AG10803 (cell line): ENCODE measurements around the gene EIF2B2.

Experiments used
- DNase-seq: peaks from one replicate; pipeline ENCODE4 v3.0.0; 2010; ENCODE audit warnings: low read depth
- H3K4me3 ChIP-seq: 2 replicates; pipeline ENCODE4 v1.5.1; 2011; ENCODE audit warnings: mild to moderate bottlenecking, low read length, control low read depth
- CTCF ChIP-seq: conservative IDR thresholded peaks from 2 replicates; pipeline ENCODE4 v1.5.1; 2011; ENCODE audit warnings: mild to moderate bottlenecking, low read length, control low read depth, inconsistent platforms

EIF2B2 gene

GRCh38 chr14:75023108-75023507, 20.4 kb downstream of the EIF2B2 start:
- no peak for TF ChIP-seq CTCF
- DNase-seq: no peak
- no peak overlapping the region for H3K4me3 ChIP-seq

- no peak for TF ChIP-seq CTCF
- no peak overlapping the region for H3K4me3 ChIP-seq
- DNase-seq: no peak
Observed at GRCh38 chr14:75025082-75025481, 22.4 kb downstream of the EIF2B2 start.

- H3K4me3 ChIP-seq: no peak overlapping the region
- DNase-seq: no peak
- TF ChIP-seq CTCF: no peak
Observed at GRCh38 chr14:75025876-75026275, 23.2 kb downstream of the EIF2B2 start.

- no peak overlapping the region for H3K4me3 ChIP-seq
- no peak for TF ChIP-seq CTCF
- no peak for DNase-seq
Observed at GRCh38 chr14:75030147-75030546, 27.4 kb downstream of the EIF2B2 start.

- H3K4me3 ChIP-seq: no peak overlapping the region
- DNase-seq: no peak
- no peak for TF ChIP-seq CTCF
Observed at GRCh38 chr14:75032939-75033338, 30.2 kb downstream of the EIF2B2 start.

- TF ChIP-seq CTCF: no peak
- DNase-seq: no peak
- H3K4me3 ChIP-seq: no peak overlapping the region
Observed at GRCh38 chr14:75040507-75040906, 37.8 kb downstream of the EIF2B2 start.

- DNase-seq: no peak
- TF ChIP-seq CTCF: no peak
- no peak overlapping the region for H3K4me3 ChIP-seq
Observed at GRCh38 chr14:75040959-75041358, 38.2 kb downstream of the EIF2B2 start.
